Mesendoderm (in vitro differentiated cells): ENCODE results near the gene RAB3D. TPM values are rescaled to one million over a fixed set of nuclear protein-coding genes. Genes with fewer than 3 reads are reported as not detected.
A peak's percentile ranks its signal among the peaks of the same experiment; 100 is the strongest.

Source experiments
- DNase-seq: peaks from one replicate; pipeline ENCODE4 v3.0.0; 2013
- H2AK5ac ChIP-seq: 2 replicates; pipeline ENCODE4 v1.6.1; 2013; ENCODE audit warnings: low read length, inconsistent platforms
- H2BK120ac ChIP-seq: 2 replicates; pipeline ENCODE4 v1.6.1; 2013; ENCODE audit warnings: low read depth, mild to moderate bottlenecking, low read length, moderate library complexity, mixed read lengths
- H2BK15ac ChIP-seq: replicated peaks from 2 replicates; pipeline ENCODE4 v1.6.1; 2013; ENCODE audit warnings: low read depth, mild to moderate bottlenecking, moderate library complexity
- H2BK5ac ChIP-seq: 2 replicates; pipeline ENCODE4 v1.6.1; 2013; ENCODE audit warnings: low read length, inconsistent platforms
- H3K18ac ChIP-seq: 2 replicates; pipeline ENCODE4 v1.6.1; 2013; ENCODE audit warnings: mild to moderate bottlenecking, low read length, mixed read lengths
- H3K23ac ChIP-seq: one replicate; pipeline ENCODE4 v1.6.1; 2013; ENCODE audit warnings: low read length
- H3K27ac ChIP-seq: 2 replicates; pipeline ENCODE4 v1.5.1; 2013; ENCODE audit warnings: low read depth, mild to moderate bottlenecking, inconsistent platforms, low read length, moderate library complexity
- H3K27me3 ChIP-seq: 2 replicates; pipeline ENCODE4 v1.6.1; 2013; ENCODE audit warnings: low read length, control low read depth, mild to moderate bottlenecking, inconsistent platforms; ENCODE audit not compliant: insufficient read depth, poor library complexity
- H3K36me3 ChIP-seq: 2 replicates; pipeline ENCODE4 v1.6.1; 2013; ENCODE audit warnings: low read length, inconsistent platforms; ENCODE audit not compliant: control insufficient read depth, insufficient read depth
- H3K4ac ChIP-seq: one replicate; pipeline ENCODE4 v1.6.1; 2013; ENCODE audit warnings: low read depth, mild to moderate bottlenecking, low read length, moderate library complexity
- H3K4me1 ChIP-seq: 2 replicates; pipeline ENCODE4 v1.6.1; 2013; ENCODE audit warnings: low read depth, low read length, inconsistent platforms; ENCODE audit not compliant: control insufficient read depth
- H3K4me2 ChIP-seq: 2 replicates; pipeline ENCODE4 v1.6.1; 2013; ENCODE audit warnings: low read length
- H3K4me3 ChIP-seq: 2 replicates; pipeline ENCODE4 v1.5.1; 2013; ENCODE audit warnings: mild to moderate bottlenecking, low read length
- H3K56ac ChIP-seq: one replicate; pipeline ENCODE4 v1.6.1; 2013; ENCODE audit warnings: low read length
- H3K79me1 ChIP-seq: 2 replicates; pipeline ENCODE4 v1.6.1; 2013; ENCODE audit warnings: low read length, inconsistent platforms
- H3K79me2 ChIP-seq: 2 replicates; pipeline ENCODE4 v1.6.1; 2013; ENCODE audit warnings: mild to moderate bottlenecking, low read length; ENCODE audit not compliant: control insufficient read depth, insufficient read depth
- H3K9ac ChIP-seq: 2 replicates; pipeline ENCODE4 v1.6.1; 2013; ENCODE audit warnings: low read length, inconsistent platforms
- H4K5ac ChIP-seq: one replicate; pipeline ENCODE4 v1.6.1; 2013; ENCODE audit warnings: low read length
- H4K8ac ChIP-seq: one replicate; pipeline ENCODE4 v1.6.1; 2013; ENCODE audit warnings: low read depth, mild to moderate bottlenecking, control low read depth, low read length, moderate library complexity
- WGBS: extraction: QIAGEN DNeasy Blood & Tissue Kit; methylation state at CpG from one replicate; pipeline ENCODE4 v1.1.7; 2013; ENCODE audit warnings: low lambda C conversion rate, missing lambda C conversion rate; ENCODE audit not compliant: insufficient coverage; ENCODE audit errors: extremely low coverage; 5-methylcytosine and 5-hydroxymethylcytosine counted together
- polyA plus RNA-seq, 2 experiments: library from polyadenylated mRNA; stranded (reverse); fragments of 200-250 nt; gene quantifications; one replicate each; pipeline ENCODE4 v1.2.3, GENCODE V29; 2013

RAB3D gene, protein sequence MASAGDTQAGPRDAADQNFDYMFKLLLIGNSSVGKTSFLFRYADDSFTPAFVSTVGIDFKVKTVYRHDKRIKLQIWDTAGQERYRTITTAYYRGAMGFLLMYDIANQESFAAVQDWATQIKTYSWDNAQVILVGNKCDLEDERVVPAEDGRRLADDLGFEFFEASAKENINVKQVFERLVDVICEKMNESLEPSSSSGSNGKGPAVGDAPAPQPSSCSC
- polyA plus RNA-seq (2013, experiment 1 of 2): 4.4 TPM
- 4.7 TPM for polyA plus RNA-seq (2013, experiment 2 of 2)

DNA sequence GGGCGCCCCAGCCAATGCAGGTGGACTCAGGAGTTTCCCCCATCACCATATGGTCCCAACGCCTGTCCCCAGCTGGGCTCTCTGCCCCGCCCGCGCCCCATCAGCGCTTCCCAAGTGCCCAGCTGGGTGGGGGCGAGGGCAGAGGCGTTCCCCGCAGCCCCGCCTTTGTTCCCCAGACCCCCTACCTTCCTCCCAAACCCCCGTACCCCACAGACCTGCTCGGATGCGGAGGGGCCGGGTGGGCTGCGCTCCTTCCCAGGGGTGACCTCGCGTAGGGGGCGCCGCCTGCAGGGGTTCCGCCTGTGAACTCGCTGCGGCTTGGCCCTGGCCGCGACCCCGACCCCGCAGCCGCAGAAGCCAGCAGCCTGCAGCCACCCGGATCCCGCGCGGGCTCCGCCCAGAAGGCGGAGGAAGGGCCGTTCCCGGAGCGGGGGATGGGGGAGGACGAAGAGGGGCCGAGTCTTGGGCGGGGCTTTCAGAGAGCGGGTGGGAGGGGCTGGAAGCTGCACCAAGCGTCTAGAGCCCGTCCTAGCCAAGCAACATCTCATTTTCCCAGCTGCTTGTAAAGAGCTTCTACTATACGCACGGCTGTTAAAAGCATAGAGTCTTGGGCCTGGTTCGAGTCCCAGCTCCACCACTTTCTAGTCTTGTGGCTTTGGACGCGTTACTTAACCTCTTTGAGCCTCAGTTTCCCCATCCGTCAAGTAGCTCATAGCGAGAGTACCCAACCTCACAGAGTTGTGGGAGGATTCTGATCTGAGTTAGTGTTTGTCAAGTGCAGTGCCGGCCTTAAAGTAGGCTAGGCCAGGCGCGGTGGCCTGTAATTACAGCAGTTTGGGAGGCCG, at the start of gene RAB3D:
RAB3D (minus strand) TSS at position 404 of the 845 bp plus-strand sequence. CDS start 2,258 bp downstream, outside the sequence.
- peak within 1 kb of the TSS; percentile 85 for H3K9ac ChIP-seq
- H2AK5ac ChIP-seq: no peak within 1 kb of the TSS
- peak within 1 kb of the TSS; percentile 96 for H3K56ac ChIP-seq
- no peak within 1 kb of the TSS for H3K23ac ChIP-seq
- H2BK5ac ChIP-seq: no peak within 1 kb of the TSS
- no peaks in the 10 kb centered on the region for H3K79me1 ChIP-seq
- H3K4me1 ChIP-seq: peaks cover 2% of the 10 kb centered on the region
- H3K4me2 ChIP-seq: peak within 1 kb of the TSS; percentile 45
- H3K79me2 ChIP-seq: no peaks in the 10 kb centered on the region
- H3K27me3 ChIP-seq: no peaks in the 10 kb centered on the region
- peak within 1 kb of the TSS; percentile 62 for H3K4me3 ChIP-seq
- no peaks in the 10 kb centered on the region for H3K36me3 ChIP-seq
- WGBS: no CpG with 5 or more reads among the region's 53 CpGs
- DNase-seq: peak; percentile 93
- H2BK15ac ChIP-seq: no peak within 1 kb of the TSS
- no peak within 1 kb of the TSS for H4K8ac ChIP-seq
- H3K4ac ChIP-seq: no peak within 1 kb of the TSS
- peak within 1 kb of the TSS; percentile 75 for H3K18ac ChIP-seq
- no peak within 1 kb of the TSS for H2BK120ac ChIP-seq
- H3K27ac ChIP-seq: no peak within 1 kb of the TSS
- no peak within 1 kb of the TSS for H4K5ac ChIP-seq

DNA sequence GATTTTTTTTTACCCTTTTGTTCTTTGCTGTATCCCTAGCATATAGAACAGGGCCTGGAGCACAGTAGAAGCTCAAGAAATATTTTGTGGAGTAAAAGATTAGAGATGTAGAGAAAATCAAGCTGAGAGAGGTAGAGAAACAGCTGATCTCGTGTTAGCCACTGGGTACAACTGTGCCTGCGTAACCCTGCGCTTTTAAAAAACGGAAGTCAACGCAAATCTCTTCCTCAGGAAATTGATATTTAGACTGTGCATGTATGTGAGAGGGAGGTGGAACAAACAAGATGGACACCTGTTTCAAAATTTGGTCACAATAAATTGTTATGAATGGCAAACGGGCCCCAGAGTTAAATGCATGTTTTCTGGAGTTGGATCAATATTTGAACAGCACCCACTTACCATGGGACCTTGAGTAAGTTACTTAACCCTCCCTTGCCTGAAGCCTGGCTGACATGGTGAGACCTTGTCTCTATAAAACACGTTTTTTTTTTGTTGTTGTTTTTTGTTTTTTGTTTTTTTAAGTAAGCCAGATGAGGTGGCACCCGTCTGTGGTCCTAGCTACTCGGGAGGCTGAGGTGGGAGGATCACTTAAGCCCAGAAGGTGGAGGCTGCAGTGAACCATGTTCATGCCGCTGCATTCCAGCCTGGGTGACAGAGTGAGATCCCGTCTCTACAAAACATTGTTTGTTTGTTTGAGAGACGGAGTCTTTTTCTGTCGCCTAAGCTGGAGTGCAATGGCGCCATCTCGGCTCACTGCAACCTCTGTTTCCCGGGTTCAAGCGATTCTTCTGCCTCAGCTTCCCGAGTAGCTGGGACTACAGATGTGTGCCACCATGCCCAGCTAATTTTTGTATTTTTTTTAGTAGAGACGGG, 47.9 kb upstream of the RAB3D start:
- no peak for DNase-seq

DNA sequence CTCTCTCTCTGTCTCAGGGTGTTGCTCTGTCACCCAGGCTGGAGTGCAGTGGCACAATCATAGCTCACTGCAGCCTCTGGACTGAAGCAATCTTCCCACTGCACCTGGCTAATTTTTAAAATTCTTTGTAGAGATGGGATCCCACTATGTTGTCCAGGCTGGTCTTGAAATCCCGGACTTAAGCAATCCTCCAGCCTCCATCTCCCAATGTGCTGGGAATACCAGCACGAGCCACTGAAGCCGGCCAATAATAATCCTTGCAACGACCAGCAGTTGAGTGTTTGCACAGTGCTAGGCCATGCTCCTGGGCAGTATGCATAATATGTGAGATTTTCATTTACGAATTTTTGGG, 45.3 kb upstream of the RAB3D start:
- Histone ChIP-seq H4K8ac (no peak overlapping the region), H3K4me1 (no peaks in the 10 kb centered on the region), H3K23ac (no peak overlapping the region), H3K4me2 (no peak overlapping the region), H3K79me2 (no peaks in the 10 kb centered on the region), H3K79me1 (no peaks in the 10 kb centered on the region), H3K4me3 (no peak overlapping the region), H2AK5ac (no peak overlapping the region), H2BK15ac (no peak overlapping the region), H3K36me3 (no peaks in the 10 kb centered on the region), H3K18ac (no peak overlapping the region), H2BK120ac (no peak overlapping the region), H3K56ac (peak overlapping the region; percentile 34), H2BK5ac (no peak overlapping the region), H3K27me3 (no peaks in the 10 kb centered on the region), H4K5ac (no peak overlapping the region), H3K4ac (no peak overlapping the region), H3K9ac (no peak overlapping the region), H3K27ac (no peak overlapping the region)
- DNase-seq: no peak
- no CpG with 5 or more reads among the region's 5 CpGs for WGBS

More for the DNA sequence above, 47.9 kb upstream of the RAB3D start:
- Histone ChIP-seq H3K18ac (no peak overlapping the region), H4K5ac (no peak overlapping the region), H3K56ac (no peak overlapping the region), H2BK5ac (no peak overlapping the region), H3K27ac (no peak overlapping the region), H3K79me2 (no peaks in the 10 kb centered on the region), H3K9ac (no peak overlapping the region), H4K8ac (no peak overlapping the region), H3K4me1 (no peaks in the 10 kb centered on the region), H3K27me3 (no peaks in the 10 kb centered on the region), H2AK5ac (no peak overlapping the region), H3K4me2 (no peak overlapping the region), H3K79me1 (no peaks in the 10 kb centered on the region), H2BK15ac (no peak overlapping the region), H3K4me3 (no peak overlapping the region), H2BK120ac (no peak overlapping the region), H3K23ac (no peak overlapping the region), H3K36me3 (no peaks in the 10 kb centered on the region), H3K4ac (no peak overlapping the region)
- WGBS: no CpG with 5 or more reads among the region's 19 CpGs

DNA sequence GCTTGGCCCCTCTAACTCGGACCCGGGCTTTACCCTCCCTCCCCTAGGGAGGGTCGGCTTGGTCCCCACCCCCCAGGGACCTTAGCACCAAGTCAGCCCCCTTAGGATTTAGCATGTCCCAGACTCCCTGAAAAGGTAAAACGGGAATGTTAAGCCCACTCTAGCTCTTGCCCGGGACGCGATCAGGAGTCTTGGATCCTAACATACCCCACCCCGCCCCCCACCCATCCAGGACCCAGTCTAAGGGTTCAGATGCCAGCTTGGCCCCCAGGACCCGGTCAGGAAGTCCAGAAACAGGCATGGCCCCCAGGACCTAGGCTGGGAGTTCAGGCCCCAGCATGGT, 44.2 kb upstream of the RAB3D start:
- H3K79me2 ChIP-seq: no peaks in the 10 kb centered on the region
- peak; percentile 42 for DNase-seq
- no CpG with 5 or more reads among the region's 9 CpGs for WGBS
- H3K27ac ChIP-seq: no peak overlapping the region
- no peak overlapping the region for H4K5ac ChIP-seq
- H2BK5ac ChIP-seq: no peak overlapping the region
- H3K4me2 ChIP-seq: peak overlapping the region; percentile 99
- H3K4me1 ChIP-seq: no peaks in the 10 kb centered on the region
- H3K27me3 ChIP-seq: no peaks in the 10 kb centered on the region
- no peaks in the 10 kb centered on the region for H3K79me1 ChIP-seq
- H3K9ac ChIP-seq: peak overlapping the region; percentile 80
- H3K4me3 ChIP-seq: peak overlapping the region; percentile 69
- no peak overlapping the region for H2AK5ac ChIP-seq
- H3K18ac ChIP-seq: peak overlapping the region; percentile 15
- H3K56ac ChIP-seq: peak overlapping the region; percentile 84
- no peak overlapping the region for H3K4ac ChIP-seq
- no peak overlapping the region for H4K8ac ChIP-seq
- no peak overlapping the region for H2BK15ac ChIP-seq
- H3K23ac ChIP-seq: no peak overlapping the region
- no peaks in the 10 kb centered on the region for H3K36me3 ChIP-seq
- H2BK120ac ChIP-seq: no peak overlapping the region

DNA sequence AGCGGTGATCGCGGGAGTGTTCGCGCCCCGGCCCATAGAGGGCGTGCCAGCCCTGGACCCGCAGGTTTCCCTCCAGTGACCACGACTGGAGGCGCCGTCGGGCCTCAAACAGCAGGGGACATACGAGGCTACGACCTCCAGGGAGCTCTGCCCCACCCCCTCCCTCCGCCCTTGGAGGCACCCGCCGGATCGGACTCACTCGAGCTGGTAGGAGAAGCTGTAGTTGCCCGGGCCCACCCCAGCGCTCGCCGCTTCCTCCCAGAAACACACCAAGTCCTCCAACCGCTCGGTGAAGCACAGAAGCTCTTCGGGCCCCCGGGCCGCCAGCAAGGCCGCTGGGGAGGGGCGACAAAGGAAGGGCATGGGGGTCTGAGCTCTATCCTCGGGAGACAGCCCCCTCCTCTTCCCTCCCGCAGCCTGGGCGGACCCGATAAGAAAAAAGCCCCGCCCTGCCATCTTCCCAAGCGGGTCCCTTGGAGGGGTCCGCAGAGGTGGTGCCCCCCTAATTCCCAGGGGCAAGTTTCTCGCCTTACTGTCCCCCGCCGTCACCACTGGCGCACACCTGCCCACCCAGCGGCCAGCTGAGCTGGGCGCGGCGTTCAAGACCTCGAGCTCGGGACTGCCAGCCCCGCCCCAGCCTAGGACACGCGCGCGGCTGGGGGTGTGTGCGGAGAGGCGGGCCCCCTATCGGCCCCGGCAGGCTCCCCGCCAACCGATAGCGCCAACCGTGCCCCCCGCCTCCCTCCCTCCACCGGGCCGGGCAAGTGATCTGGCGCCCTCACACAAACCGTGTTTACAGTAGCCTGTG, 43.6 kb upstream of the RAB3D start:
- no peak overlapping the region for H2BK15ac ChIP-seq
- H3K79me1 ChIP-seq: no peaks in the 10 kb centered on the region
- peak overlapping the region; percentile 99 for H3K4me2 ChIP-seq
- no peaks in the 10 kb centered on the region for H3K27me3 ChIP-seq
- H3K23ac ChIP-seq: no peak overlapping the region
- no peaks in the 10 kb centered on the region for H3K79me2 ChIP-seq
- no peaks in the 10 kb centered on the region for H3K36me3 ChIP-seq
- no peak overlapping the region for H2AK5ac ChIP-seq
- peak overlapping the region; percentile 15 for H3K18ac ChIP-seq
- peak overlapping the region; percentile 80 for H3K9ac ChIP-seq
- H3K56ac ChIP-seq: peak overlapping the region; percentile 84
- no peaks in the 10 kb centered on the region for H3K4me1 ChIP-seq
- peak; percentile 87 for DNase-seq
- no peak overlapping the region for H4K5ac ChIP-seq
- no peak overlapping the region for H4K8ac ChIP-seq
- peak overlapping the region; percentile 69 for H3K4me3 ChIP-seq
- no peak overlapping the region for H2BK120ac ChIP-seq
- no peak overlapping the region for H3K4ac ChIP-seq
- no peak overlapping the region for H2BK5ac ChIP-seq
- no CpG with 5 or more reads among the region's 65 CpGs for WGBS
- H3K27ac ChIP-seq: no peak overlapping the region
